Spleen (tissue), 7 donors: ENCODE measurements around the gene RAD51B.

Experiments used
- POLR2A ChIP-seq, 3 donors: fragments of 450-650 bp; IDR thresholded peaks; one replicate each; pipeline ENCODE4 v1.5.1; 2017; ENCODE audit warnings: antibody characterized with exemption in 3 of 3, mild to moderate bottlenecking in 1 of 3
- TF ChIP-seq, protein P1 (sequence below), 11 experiments: fragments of 200-600 bp in 7 of 11; fragments of 450-650 bp in 4 of 11; sonication (generic) in 4 of 11; IDR thresholded peaks in 8 of 11; conservative IDR thresholded peaks in 3 of 11; 1 replicate in 7 of 11; 2 replicates in 4 of 11; pipeline versions ENCODE4 v1.4.0 to v1.8.0; 2016 to 2021; ENCODE audit warnings: antibody characterized with exemption in 11 of 11, inconsistent platforms in 4 of 11, mild to moderate bottlenecking in 1 of 11
- donor health status: DM: no; HTN: no; CAD: no; lungs with moderate emphysema.
- donor health status: DM: no; HTN: no; CAD: no.
- donor health status: DM: no; HTN: no; CAD: no.

DNA sequence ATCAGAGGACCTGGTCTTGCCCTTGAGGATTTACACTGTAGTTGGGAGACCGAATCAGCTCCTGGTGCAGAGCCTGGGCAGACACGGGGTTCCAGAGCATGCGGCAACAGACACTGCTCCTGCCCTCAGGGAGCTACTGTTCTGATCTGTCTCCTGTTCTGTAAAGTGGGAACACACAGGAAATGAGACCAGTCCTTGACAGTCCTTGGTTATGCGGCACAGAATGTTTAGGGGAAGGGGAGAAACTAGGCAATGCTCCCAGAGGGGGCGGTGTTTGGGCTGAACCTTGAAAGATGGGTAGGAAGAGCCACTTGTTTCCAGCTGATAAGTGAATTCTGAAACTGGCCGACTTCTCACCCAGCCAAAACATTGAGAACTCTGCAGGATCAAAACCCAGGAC is 840.9 kb downstream of the RAD51B start:
- TF ChIP-seq, protein P1, sequence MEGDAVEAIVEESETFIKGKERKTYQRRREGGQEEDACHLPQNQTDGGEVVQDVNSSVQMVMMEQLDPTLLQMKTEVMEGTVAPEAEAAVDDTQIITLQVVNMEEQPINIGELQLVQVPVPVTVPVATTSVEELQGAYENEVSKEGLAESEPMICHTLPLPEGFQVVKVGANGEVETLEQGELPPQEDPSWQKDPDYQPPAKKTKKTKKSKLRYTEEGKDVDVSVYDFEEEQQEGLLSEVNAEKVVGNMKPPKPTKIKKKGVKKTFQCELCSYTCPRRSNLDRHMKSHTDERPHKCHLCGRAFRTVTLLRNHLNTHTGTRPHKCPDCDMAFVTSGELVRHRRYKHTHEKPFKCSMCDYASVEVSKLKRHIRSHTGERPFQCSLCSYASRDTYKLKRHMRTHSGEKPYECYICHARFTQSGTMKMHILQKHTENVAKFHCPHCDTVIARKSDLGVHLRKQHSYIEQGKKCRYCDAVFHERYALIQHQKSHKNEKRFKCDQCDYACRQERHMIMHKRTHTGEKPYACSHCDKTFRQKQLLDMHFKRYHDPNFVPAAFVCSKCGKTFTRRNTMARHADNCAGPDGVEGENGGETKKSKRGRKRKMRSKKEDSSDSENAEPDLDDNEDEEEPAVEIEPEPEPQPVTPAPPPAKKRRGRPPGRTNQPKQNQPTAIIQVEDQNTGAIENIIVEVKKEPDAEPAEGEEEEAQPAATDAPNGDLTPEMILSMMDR (IDR thresholded peaks at IDR 0.05 in 8 of 11, conservative IDR thresholded peaks at IDR 0.05 in 3 of 11): no peak
- no peak for TF ChIP-seq POLR2A (IDR thresholded peaks at IDR 0.05)
